Testis (tissue), 3 donors: ENCODE measurements around the gene SLTM. TPM values are rescaled to one million over a fixed set of nuclear protein-coding genes. Genes with fewer than 3 reads are reported as not detected.
A peak's percentile ranks its signal among the peaks of the same experiment; 100 is the strongest.

ENCODE experiments used
- DNase-seq: peaks from one replicate; pipeline ENCODE4 v3.0.0-alpha.2; 2019
- H3K27ac ChIP-seq, 2 donors: fragments of 200-600 bp; sonication (generic); one replicate each; pipeline ENCODE4 v1.5.1; 2019
- H3K27me3 ChIP-seq: fragments of 200-600 bp; sonication (generic); one replicate; pipeline ENCODE4 v1.5.1; 2019
- H3K36me3 ChIP-seq: fragments of 200-600 bp; sonication (generic); one replicate; pipeline ENCODE4 v1.5.1; 2017; ENCODE audit warnings: low read depth; ENCODE audit errors: missing control alignments
- H3K4me1 ChIP-seq: fragments of 200-600 bp; sonication (generic); one replicate; pipeline ENCODE4 v1.5.1; 2019
- H3K4me3 ChIP-seq, 2 donors: fragments of 200-600 bp; sonication (generic); one replicate each; pipeline ENCODE4 v1.5.1; 2017 to 2019
- H3K9me3 ChIP-seq: fragments of 200-600 bp; sonication (generic); one replicate; pipeline ENCODE4 v1.5.1; 2017
- POLR2A ChIP-seq: fragments of 450-650 bp; IDR thresholded peaks from one replicate; pipeline ENCODE4 v1.6.1; 2017; ENCODE audit warnings: antibody characterized with exemption, mild to moderate bottlenecking, moderate library complexity
- WGBS, 2 donors: methylation state at CpG; one replicate each; pipeline ENCODE4 v1.1.5; 2018; 5-methylcytosine and 5-hydroxymethylcytosine counted together
- intact Hi-C: fragments of 100-400 bp; cut with DNase I; formaldehyde crosslinking; loops from one replicate; pipeline ENCODE4 v1.15.1; 2023; ENCODE audit warnings: low total_unique reads
- polyA plus RNA-seq: library from polyadenylated mRNA; stranded (reverse); fragments of 350-450 nt; fragmentation: Illumina TruSeq; extraction: RNeasy Lipid Tissue Mini Kit (QIAGEN cat#74804); gene quantifications from one replicate; pipeline ENCODE4 v1.2.3, GENCODE V29; 2014; ENCODE audit warnings: low read depth, low replicate concordance; ENCODE audit not compliant: insufficient read depth
- total RNA-seq, 2 donors: library from RNA; depleted of rRNA; stranded (reverse); fragments of >200 nt; gene quantifications; one replicate each; pipeline ENCODE4 v1.2.3, GENCODE V29; 2016
- TF ChIP-seq, protein P1 (sequence below), 3 experiments: fragments of 450-650 bp in 2 of 3; fragments of 200-600 bp in 1 of 3; sonication (generic) in 1 of 3; IDR thresholded peaks; one replicate each; pipeline ENCODE4 v1.5.1; 2016 to 2019; ENCODE audit warnings: antibody characterized with exemption in 3 of 3, mild to moderate bottlenecking in 2 of 3, moderate library complexity in 1 of 3

SLTM gene
- total and polyA plus RNA-seq, 3 donors from 2014 or later, result 29.7 to 116 (median 92.7) TPM

DNA sequence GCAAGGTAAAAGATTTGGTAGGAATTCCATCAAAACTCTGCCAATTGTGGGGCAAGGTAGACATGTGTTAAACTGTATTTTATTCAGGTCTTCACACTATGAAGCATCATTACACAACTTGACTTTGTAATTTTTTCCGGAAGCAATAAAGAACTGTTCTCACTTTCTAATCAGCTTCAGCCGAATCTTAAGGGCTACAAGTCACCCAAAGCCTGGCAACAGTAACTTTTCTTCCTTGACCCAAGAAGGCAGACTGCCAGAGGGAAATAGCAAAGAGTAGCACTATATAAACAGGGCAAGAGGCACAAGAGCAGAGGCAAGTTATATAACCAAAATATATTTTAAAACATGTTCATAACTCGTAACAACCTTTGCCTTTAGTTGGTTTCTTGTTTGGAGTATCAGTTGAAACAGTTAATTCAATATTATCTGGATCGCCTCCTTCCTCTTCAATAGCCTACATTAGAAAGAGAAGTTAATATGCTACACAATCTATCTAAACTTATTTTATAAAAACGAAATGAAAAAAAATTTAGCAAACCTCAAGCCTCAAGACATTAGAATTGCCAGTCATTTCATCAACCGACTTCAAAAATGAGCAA, 1.4 kb downstream of the SLTM start:
- intact Hi-C loops, result no loop called here
- TF ChIP-seq, protein P1, sequence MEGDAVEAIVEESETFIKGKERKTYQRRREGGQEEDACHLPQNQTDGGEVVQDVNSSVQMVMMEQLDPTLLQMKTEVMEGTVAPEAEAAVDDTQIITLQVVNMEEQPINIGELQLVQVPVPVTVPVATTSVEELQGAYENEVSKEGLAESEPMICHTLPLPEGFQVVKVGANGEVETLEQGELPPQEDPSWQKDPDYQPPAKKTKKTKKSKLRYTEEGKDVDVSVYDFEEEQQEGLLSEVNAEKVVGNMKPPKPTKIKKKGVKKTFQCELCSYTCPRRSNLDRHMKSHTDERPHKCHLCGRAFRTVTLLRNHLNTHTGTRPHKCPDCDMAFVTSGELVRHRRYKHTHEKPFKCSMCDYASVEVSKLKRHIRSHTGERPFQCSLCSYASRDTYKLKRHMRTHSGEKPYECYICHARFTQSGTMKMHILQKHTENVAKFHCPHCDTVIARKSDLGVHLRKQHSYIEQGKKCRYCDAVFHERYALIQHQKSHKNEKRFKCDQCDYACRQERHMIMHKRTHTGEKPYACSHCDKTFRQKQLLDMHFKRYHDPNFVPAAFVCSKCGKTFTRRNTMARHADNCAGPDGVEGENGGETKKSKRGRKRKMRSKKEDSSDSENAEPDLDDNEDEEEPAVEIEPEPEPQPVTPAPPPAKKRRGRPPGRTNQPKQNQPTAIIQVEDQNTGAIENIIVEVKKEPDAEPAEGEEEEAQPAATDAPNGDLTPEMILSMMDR (IDR thresholded peaks at IDR 0.05), result no peak
- TF ChIP-seq POLR2A, result no peak
- Histone ChIP-seq H3K36me3 (no peaks in the 10 kb centered on the region), H3K4me1 (peaks cover 17% of the 10 kb centered on the region), H3K27ac (peak overlapping the region; percentile 97), H3K9me3 (no peaks in the 10 kb centered on the region), H3K27me3 (no peaks in the 10 kb centered on the region), H3K4me3 (peak overlapping the region; percentile 90 to 92)
- WGBS, 2 donors, result 0 to 2% methylated on average over 6 of the region's 6 CpGs
- peak; percentile 67 for DNase-seq

DNA sequence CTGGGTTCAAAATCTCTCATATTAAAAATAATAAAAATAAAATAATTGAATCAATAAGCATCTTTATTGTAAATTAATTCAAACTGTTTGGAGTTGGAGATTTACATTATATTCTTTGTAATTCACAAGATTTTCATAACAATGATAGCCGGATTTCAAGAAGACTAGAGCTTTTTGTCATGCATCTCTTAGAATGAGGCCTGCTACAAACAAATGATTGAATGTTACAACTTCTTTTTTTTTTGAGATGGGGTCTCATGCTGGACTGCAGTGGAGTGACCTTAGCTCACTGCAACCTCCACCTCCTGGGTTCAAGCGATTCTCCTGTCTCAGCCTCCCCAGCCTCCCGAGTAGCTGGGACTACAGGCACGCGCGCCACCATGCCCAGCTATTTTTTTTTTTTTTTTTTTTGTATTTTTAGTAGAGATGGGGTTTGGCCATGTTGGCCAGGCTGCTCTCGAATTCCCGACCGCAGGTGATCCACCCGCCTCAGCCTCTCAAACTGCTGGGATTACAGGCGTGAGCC, 3.5 kb downstream of the SLTM start:
- H3K9me3 ChIP-seq, result no peaks in the 10 kb centered on the region
- no peaks in the 10 kb centered on the region for H3K36me3 ChIP-seq
- 83 to 91% methylated on average over 11 of the region's 11 CpGs for whole genome bisulfite sequencing, 2 donors
- TF ChIP-seq, protein P1 (IDR thresholded peaks at IDR 0.05), result no peak
- TF ChIP-seq POLR2A, result no peak
- intact Hi-C loops, result no loop called here
- H3K27me3 ChIP-seq, result no peaks in the 10 kb centered on the region
- DNase-seq, result no peak
- H3K4me3 ChIP-seq, result no peak overlapping the region
- peaks cover 21% of the 10 kb centered on the region for H3K4me1 ChIP-seq
- no peak overlapping the region for H3K27ac ChIP-seq

DNA sequence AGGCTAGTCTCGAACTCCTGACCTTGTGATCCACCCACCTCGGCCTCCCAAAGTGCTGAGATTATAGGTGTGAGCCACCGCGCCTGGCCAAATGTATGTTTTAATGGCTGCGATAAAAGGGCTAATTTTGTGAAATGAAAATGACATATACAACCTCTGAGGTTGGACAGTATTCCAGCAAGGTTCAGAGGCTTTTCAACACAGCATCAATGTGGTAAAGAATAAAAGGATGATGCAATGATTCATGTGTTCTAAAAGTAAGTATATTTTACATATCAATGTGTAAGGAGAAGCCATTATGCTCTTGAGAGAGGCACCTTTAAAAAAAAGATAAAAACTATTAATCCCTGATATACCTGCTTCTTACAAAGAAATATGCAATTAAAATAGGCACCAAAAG, 6.7 kb downstream of the SLTM start:
- TF ChIP-seq, protein P1 (IDR thresholded peaks at IDR 0.05), result no peak
- TF ChIP-seq POLR2A, result no peak
- no peak overlapping the region for H3K27ac ChIP-seq
- H3K36me3 ChIP-seq, result no peaks in the 10 kb centered on the region
- H3K4me3 ChIP-seq, result no peak overlapping the region
- no peaks in the 10 kb centered on the region for H3K9me3 ChIP-seq
- DNase-seq, result no peak
- no peaks in the 10 kb centered on the region for H3K27me3 ChIP-seq
- intact Hi-C loops, result no loop called here
- WGBS, 2 donors, result 93 to 95% methylated on average over 5 of the region's 5 CpGs
- H3K4me1 ChIP-seq, result peaks cover 20% of the 10 kb centered on the region

DNA sequence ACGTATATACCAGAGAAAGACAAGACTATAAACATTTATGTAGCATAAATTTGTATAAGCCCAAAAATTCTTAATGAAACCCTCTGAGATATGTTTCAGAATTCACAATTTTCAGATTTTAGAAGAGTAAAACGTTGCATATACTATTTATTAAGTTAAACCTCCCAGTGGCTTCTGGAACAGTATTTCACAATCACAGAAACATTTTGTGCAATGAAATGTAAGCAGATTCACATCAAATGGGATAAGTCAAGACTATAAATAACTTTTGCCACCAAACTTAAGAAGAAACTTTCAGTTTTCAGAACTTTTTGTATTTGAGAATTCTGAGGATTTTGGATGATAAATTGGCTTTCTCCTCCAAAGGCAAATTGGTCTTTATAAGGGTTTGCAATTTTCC, 9.2 kb downstream of the SLTM start:
- DNase-seq, result no peak
- 68 to 73% methylated on average over 2 of the region's 2 CpGs for WGBS, 2 donors
- peaks cover 10% of the 10 kb centered on the region for H3K4me1 ChIP-seq

More for the DNA sequence above, 9.2 kb downstream of the SLTM start:
- Histone ChIP-seq H3K27ac (peak overlapping the region in 1 of 2 donors; percentile 23), H3K4me3 (no peak overlapping the region), H3K9me3 (no peaks in the 10 kb centered on the region), H3K36me3 (no peaks in the 10 kb centered on the region), H3K27me3 (no peaks in the 10 kb centered on the region)
- intact Hi-C loops, result no loop called here
- TF ChIP-seq, protein P1 (IDR thresholded peaks at IDR 0.05), result no peak
- TF ChIP-seq POLR2A, result no peak
